ENCODE results near the gene CCNK.

CCNK gene

GRCh38 chr14:99480917-99481744 is at the start of gene CCNK:
Gene CCNK (plus strand): TSS chr14:99481409. CDS start chr14:99492678, 11,269 bp downstream.
- DNase-seq (ENCODE audit: low read depth in 2 of 2), result peak; percentile 99 to 100

DNA sequence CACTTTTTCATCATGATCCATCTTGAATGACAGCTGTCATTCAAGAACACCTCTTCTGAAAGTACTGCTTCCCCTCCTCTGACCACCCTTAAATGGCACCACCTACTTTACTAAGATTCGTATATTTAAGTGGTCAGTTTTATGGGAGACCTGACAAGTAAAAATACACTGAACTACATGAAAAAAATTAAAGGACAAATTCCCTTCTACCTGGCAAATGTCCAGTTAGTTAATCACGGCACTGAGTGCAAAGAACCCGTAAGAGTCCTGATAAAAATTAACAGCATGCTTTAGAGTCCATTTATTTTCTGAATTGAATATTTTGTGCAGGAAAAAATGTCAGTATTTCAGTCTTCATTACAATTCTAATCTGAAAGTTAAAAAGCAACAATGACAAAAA is 49.2 kb upstream of the CCNK start:
- DNase-seq (ENCODE audit: low read depth in 2 of 2), result no peak

DNA sequence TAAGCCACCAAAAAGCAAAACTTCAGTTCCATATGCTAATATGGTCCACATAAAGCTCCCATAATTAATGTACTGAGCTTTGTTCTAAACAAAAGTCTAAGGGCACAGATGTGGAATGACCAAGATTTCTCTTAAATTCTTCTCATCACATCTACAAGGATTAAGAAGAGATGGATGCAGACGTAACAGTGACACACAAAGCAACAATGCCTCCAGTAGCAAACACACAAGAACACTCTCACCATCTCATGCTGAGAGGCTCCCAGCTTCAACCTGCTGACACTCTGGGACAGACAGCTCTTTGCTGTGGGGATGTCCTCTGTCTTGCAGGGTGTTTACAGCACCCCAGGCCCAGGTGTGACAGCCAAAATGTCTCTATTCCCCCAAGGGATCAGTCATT is 48.7 kb upstream of the CCNK start:
- DNase-seq (ENCODE audit: low read depth in 2 of 2), result no peak

DNA sequence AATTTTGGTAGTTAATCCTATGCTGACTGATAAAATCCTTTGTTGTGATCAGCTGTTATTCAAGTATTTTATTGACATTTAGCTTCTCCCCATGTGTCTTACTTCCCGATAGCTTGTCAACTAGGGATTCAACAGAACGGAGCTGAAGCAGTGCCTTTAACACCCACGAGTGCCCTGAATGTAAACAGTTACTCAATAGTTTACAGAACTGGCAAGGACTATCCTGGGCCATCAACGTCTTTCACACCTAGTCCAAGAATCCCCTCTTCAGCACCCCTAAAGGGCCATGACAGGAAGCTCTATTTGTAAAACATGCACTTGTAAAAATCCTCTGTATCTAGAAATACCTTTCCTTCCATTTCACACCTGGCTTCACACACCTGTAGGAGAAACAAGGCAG is 45.9 kb upstream of the CCNK start:
- DNase-seq (ENCODE audit: low read depth in 2 of 2), result no peak

DNA sequence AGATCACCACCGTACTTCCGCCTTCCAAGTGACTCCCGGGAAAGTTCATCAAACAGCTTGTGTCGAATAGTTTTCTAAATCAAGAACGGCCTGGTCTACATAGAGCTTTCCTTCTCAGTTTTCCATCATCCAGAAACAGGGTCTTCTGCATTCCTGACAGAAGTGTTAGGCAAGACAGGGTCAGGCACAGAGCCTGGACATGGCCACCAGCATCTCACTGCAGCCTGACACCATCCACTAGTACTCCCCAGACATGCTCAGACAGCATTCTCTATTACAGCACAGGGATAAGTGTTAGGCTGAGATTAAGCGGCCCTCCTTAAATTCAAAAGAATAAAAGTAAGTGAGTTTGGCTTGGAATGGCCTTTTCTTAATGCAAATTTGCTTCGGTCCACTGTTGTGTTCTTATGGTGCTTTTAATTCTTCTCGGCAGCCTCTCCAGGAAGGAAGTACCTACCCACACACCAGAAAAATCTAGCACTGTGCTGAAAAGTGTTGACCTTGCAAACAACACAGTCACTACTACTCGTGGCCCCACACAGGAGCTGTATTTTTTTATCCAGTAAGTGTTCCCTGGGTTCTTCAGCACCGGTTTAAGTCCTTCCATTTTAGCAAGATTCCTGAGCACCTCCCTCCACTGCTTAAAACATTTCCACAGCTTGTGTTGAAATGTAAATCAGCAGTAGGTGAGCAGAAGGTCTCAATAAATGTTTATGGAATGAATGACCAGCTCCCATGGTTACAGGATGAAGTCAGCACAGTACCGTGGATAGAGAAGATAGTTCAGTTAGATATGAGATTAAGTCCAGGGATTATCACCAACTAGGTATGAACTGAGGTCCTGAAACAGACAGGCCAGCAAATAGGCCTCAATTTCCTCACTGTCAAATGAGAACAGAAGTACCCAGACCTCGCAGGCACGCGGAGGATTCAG is 44.7 kb upstream of the CCNK start:
- no peak for DNase-seq (ENCODE audit: low read depth in 2 of 2)

- no peak for DNase-seq (ENCODE audit: low read depth in 2 of 2)
These were observed 43.5 kb upstream of the CCNK start for GRCh38 chr14:99437706-99438105.

- no peak for DNase-seq (ENCODE audit: low read depth in 2 of 2)
These were observed 40.9 kb upstream of the CCNK start for GRCh38 chr14:99440278-99440677.

- no peak for DNase-seq (ENCODE audit: low read depth in 2 of 2)
These were observed 39.9 kb upstream of the CCNK start for GRCh38 chr14:99441157-99441870.

DNA sequence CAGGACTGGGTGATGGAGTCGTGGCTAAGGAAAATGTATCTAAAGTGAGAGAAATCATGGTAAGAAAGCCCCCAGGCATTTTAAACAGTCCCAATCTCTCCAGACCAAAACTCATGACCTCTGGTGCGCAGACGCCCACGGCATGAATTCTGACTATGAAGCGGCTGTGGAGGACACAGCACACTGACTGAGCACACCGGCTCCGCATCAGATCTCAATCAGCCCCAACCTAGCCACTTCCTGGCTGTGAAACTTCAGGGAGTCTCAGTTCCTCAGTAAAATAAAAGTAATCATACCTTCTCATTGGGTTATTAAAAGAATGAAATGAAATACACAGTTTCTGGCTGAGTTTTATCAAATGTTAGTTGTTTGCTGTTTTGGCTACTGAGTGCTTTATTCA is 39.3 kb upstream of the CCNK start:
- no peak for DNase-seq (ENCODE audit: low read depth in 2 of 2)

- DNase-seq (ENCODE audit: low read depth in 2 of 2), result no peak
These were observed 35.3 kb upstream of the CCNK start for GRCh38 chr14:99445931-99446330.

GRCh38 chr14:99447739-99448138 is 33.5 kb upstream of the CCNK start:
- no peak for DNase-seq (ENCODE audit: low read depth in 2 of 2)

DNA sequence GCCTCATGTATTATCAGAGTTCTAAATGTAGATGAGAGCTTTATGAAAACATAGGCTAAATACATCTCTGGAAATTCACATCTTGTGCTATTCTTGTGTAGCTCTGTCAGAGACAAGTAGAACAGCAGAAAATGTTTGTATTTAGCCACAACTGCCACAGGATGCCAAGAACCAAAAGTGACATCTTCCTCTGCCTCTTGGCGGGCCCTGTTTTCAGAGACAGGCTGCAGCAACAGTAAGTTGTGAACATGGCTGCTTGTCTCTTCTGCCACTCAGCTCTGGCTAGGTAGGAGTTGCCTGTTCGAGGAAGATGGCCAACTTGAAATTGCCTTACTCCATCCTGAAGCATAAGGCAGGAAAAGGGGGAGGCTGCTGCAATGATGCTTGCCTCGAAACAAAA is 30.9 kb upstream of the CCNK start:
- no peak for DNase-seq (ENCODE audit: low read depth in 2 of 2)

DNA sequence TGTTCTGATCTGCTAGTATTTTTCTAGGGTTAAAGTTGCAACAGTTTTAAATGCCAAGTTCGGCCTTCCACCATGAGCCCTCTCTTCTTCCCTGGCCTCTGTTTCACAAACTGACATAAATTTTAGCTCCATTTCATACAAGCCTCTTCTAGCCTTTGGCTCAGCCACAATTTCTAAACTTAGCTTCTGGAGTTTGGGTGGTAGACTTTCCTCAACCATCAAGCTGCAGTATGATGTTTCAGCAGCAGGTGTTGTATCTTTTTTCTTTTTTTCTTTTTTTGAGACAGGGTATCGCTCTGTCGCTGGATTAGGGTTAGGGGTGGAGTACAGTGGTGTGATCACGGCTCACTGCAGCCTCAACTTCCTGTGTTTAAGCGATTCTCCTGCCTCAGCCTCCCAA is 30.0 kb upstream of the CCNK start:
- no peak for DNase-seq (ENCODE audit: low read depth in 2 of 2)

DNA sequence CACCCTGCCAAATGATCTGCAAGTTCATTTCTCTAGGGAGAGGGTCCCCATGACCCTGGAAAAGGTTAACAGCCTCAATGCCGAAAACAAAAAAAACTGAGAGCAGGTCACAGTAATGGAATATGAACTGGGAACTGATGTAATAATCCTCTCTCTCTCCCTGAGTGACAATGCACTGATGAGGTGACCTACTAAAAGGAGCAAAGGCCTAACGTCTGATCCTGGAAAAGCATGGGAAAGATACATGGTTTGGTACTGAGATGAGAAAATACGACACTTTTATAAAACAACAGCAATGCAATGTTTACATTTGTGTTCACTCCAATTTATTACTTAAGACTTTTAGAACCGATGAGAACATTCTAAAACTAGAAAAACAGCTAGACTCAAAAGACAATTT is 28.2 kb upstream of the CCNK start:
- no peak for DNase-seq (ENCODE audit: low read depth in 2 of 2)

DNA sequence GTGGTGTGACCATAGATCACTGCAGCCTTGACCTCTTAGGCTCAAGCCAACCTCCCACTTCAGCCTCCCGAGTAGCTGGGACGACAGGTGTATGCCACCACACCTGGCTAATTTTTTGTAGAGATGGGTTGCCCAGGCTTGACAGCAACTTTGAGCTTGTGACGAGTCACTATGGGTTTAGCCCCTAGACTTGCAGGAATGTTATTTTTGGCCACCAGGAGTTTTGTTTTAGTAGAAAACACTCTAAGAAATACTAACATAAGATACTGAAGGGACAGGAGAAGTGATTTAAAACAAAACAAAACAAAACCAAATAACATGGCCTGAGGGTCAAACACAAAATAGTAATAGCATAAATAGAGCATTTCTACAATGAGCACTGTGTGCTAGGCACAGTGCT is 27.0 kb upstream of the CCNK start:
- no peak for DNase-seq (ENCODE audit: low read depth in 2 of 2)

- no peak for DNase-seq (ENCODE audit: low read depth in 2 of 2)
These were observed 21.6 kb upstream of the CCNK start for GRCh38 chr14:99459481-99460100.

DNA sequence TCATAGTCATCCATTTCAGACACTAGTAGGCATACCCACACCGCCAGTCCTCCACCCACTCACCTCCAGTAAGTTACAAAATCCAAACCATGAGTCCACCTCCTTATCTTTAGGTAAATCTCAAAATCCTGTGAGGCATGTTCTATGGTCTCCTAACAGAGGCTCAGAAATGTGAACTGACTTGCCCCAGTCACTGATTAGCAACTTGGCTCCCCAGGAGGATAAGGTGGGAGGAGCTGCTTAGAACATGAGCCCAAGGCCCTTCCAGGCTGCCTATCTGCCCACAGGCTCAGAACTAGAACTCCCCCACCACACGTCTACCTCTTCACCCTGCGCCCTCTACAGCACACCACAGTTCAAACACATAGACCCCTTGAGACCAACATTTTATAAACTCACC is 20.4 kb upstream of the CCNK start:
- DNase-seq (ENCODE audit: low read depth in 2 of 2), result no peak

DNA sequence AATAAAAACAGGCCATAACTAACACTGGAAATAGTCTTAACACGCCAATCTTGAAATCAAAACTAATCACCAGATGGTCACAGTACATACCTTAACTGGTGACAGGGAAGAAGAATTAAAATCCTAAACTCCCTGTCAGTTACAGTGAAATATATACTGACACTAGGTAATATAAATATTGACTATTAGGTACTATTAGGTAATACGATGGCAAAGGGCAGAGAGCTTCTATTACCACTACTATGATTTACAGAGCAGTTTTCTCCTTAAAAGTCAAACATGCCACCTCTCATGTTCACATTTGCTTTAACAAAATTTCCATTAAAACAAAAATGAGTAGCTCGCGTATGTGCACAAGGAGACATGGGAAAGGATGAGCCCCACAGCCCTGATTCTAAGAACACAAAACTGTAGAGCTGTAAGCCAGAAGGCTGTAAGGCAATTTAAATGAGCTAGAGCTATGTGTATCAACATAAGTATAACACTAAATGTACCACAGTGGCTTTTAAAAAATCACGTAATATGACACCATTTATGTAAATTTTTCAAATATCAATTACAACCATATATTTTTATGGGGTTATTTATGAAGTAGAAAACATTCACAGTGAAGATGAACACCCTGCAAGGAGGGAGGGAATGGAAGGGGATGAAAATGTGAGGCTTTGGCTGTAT is 19.7 kb upstream of the CCNK start:
- no peak for DNase-seq (ENCODE audit: low read depth in 2 of 2)

DNA sequence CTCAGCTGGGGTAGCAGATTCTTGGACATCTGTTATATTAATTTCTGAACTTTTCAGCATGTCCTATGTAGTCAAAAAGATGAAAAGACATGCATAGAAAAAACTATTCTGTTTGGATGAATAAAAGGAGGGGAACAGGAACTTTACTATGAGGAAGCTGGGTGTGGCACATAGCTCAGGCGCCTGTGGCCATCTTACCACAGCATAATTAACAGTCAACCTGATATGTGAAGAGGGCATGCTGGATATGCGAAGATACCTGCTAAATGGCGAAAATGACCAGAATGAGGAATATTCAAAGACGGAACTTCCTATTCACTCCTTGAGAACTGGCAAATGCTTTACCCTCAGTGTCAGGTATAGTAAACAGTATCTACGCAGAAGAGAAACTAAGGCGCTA is 19.0 kb upstream of the CCNK start:
- DNase-seq (ENCODE audit: low read depth in 2 of 2), result no peak

DNA sequence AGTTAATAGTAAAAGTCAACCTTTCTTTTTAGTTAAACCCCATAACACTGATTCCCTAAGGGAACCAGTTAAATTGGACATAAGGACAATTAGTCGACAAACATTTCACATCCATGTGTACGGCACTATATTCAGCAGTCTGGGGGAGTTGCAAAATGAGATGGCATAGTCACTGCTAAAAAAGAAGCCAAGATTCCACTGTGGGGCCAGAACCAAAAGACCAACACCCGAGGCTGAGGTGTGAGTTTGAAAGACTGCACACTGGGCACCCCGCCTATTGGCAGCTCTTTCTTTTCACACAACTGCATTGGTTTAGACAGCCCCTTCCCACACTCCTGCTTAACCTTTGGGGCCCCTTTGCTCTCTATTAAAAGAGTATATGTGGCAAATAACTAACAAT is 17.2 kb upstream of the CCNK start:
- no peak for DNase-seq (ENCODE audit: low read depth in 2 of 2)

- no peak for DNase-seq (ENCODE audit: low read depth in 2 of 2)
These were observed 15.9 kb upstream of the CCNK start for GRCh38 chr14:99465288-99465687.
